Nephron progenitor cell (in vitro differentiated cells): ENCODE measurements around the gene ME1.

Experiments
- DNase-seq: peaks from one replicate; pipeline ENCODE4 v3.0.0; 2021
- H3K27ac Mint-ChIP-seq: 2 replicates; pipeline ENCODE4 v1.8.0; 2021; ENCODE audit warnings: mild to moderate bottlenecking, moderate library complexity, mixed read lengths
- H3K27me3 Mint-ChIP-seq: 2 replicates; pipeline ENCODE4 v1.8.0; 2021; ENCODE audit warnings: mild to moderate bottlenecking, low read depth, mixed read lengths; ENCODE audit not compliant: poor library complexity
- H3K36me3 Mint-ChIP-seq: 2 replicates; pipeline ENCODE4 v1.8.0; 2021; ENCODE audit warnings: low read depth, mixed read lengths
- H3K4me1 Mint-ChIP-seq: 2 replicates; pipeline ENCODE4 v1.8.0; 2021; ENCODE audit warnings: mixed read lengths
- H3K4me3 Mint-ChIP-seq: 2 replicates; pipeline ENCODE4 v1.8.0; 2021; ENCODE audit warnings: mild to moderate bottlenecking, moderate library complexity, mixed read lengths
- H3K9me3 Mint-ChIP-seq: 2 replicates; pipeline ENCODE4 v1.8.0; 2021; ENCODE audit warnings: mild to moderate bottlenecking, moderate library complexity, mixed read lengths
- TF ChIP-seq, protein P1 (sequence below): fragments of 200-600 bp; sonication (generic); IDR thresholded peaks from 2 replicates; pipeline ENCODE4 v1.5.0; 2021; ENCODE audit warnings: antibody characterized with exemption

The ME1 gene

DNA sequence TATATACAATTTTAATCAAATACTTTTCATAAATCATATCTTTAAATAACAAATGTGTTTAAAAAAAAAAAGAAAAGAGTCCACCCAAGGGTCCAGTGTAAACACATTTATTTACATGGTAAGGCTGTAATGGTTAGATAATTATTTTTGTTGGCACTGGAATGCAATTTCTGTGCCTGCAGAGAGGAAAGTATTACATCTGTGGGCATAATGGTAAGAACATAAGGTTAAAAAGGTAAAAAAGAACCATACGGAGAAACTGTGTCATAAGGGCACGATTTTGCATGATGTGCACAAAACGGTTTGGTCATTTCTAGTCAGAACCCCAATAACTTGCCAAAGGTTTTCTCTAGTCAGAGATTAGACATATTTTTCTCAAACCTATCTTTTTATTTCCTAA lies 183.4 kb downstream of the ME1 start:
- Mint-ChIP-seq H3K4me1 (no peaks in the 10 kb centered on the region), H3K4me3 (no peak overlapping the region), H3K36me3 (no peaks in the 10 kb centered on the region), H3K9me3 (no peaks in the 10 kb centered on the region), H3K27me3 (no peaks in the 10 kb centered on the region), H3K27ac (no peak overlapping the region)
- TF ChIP-seq, protein P1, sequence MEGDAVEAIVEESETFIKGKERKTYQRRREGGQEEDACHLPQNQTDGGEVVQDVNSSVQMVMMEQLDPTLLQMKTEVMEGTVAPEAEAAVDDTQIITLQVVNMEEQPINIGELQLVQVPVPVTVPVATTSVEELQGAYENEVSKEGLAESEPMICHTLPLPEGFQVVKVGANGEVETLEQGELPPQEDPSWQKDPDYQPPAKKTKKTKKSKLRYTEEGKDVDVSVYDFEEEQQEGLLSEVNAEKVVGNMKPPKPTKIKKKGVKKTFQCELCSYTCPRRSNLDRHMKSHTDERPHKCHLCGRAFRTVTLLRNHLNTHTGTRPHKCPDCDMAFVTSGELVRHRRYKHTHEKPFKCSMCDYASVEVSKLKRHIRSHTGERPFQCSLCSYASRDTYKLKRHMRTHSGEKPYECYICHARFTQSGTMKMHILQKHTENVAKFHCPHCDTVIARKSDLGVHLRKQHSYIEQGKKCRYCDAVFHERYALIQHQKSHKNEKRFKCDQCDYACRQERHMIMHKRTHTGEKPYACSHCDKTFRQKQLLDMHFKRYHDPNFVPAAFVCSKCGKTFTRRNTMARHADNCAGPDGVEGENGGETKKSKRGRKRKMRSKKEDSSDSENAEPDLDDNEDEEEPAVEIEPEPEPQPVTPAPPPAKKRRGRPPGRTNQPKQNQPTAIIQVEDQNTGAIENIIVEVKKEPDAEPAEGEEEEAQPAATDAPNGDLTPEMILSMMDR = no peak
- no peak for DNase-seq

DNA sequence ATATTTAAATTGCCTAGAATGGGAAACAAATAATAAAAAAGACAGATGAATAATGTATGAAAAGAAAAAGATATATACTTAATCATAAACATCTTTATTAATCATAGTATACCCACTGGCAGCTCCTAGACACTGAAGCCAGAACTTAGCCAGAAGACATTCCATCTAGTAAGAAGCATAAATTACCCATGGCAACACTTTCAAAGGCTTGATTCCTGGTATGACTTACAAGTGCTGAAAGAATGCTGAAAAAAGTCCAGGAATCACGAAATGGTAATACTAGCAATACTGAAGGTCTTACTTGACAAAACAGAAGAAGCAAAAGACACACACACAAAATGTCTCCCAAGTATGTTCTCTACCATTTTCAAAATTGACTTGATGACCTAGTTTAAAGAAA lies 199.7 kb downstream of the ME1 start:
- H3K4me3 Mint-ChIP-seq = no peak overlapping the region
- no peak for DNase-seq
- H3K4me1 Mint-ChIP-seq = no peaks in the 10 kb centered on the region
- no peaks in the 10 kb centered on the region for H3K27me3 Mint-ChIP-seq
- H3K27ac Mint-ChIP-seq = no peak overlapping the region
- no peaks in the 10 kb centered on the region for H3K9me3 Mint-ChIP-seq
- TF ChIP-seq, protein P1 = no peak
- no peaks in the 10 kb centered on the region for H3K36me3 Mint-ChIP-seq

DNA sequence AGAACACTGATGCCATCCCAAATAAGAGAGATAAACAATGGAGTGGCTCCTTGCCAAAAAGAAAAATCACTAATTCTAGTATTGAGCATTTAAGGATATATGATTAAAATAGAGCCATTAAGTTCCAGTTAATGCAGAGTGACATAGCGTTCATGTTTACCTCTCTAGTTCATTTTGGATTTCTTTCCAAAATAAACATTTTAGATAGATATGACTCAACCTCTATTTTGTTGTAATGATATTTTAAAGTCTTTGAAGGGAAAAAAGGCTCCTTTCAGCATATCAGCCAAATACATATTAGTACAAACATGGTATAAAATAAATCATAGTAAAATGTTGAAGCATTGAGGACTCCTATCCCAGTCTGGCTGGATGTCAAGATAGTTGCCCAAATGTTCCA lies 204.3 kb downstream of the ME1 start:
- no peaks in the 10 kb centered on the region for H3K9me3 Mint-ChIP-seq

DNA sequence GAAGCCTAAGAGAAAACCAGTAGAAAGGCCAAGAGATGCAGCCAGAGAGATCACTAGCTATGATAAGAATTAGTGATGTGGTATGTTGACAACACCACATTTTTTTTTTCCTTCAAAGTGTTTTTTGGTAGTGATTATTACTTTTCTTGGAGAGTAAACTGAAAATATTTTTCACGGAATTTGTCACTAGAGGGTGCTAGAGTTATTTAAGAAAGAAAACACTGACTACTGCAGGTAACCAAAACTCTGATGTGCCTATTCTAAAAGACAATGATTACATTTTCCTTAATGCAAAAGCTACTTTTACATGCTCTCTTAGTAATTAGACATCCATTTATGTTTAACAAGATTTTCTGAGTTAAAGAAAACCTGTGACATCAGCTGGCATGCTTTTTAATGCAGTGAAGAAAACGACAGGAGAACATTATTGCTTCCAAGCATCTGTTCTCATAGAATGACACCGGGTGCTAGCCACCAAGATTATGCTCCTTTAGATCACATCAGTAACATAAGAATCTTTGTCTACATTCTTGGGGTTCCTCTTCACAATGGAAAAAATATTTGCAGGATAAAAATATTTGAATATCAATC lies 208.9 kb downstream of the ME1 start:
- Mint-ChIP-seq H3K36me3 (no peaks in the 10 kb centered on the region), H3K4me1 (no peaks in the 10 kb centered on the region), H3K4me3 (no peak overlapping the region), H3K27me3 (peaks cover 3% of the 10 kb centered on the region), H3K9me3 (no peaks in the 10 kb centered on the region), H3K27ac (no peak overlapping the region)
- TF ChIP-seq, protein P1 = peak; percentile 53
- DNase-seq = no peak

More for the DNA sequence above, 204.3 kb downstream of the ME1 start:
- TF ChIP-seq, protein P1 = no peak
- DNase-seq = no peak
- H3K36me3 Mint-ChIP-seq = no peaks in the 10 kb centered on the region
- H3K4me1 Mint-ChIP-seq = no peaks in the 10 kb centered on the region
- no peak overlapping the region for H3K27ac Mint-ChIP-seq
- H3K4me3 Mint-ChIP-seq = no peak overlapping the region
- H3K27me3 Mint-ChIP-seq = peaks cover 3% of the 10 kb centered on the region

DNA sequence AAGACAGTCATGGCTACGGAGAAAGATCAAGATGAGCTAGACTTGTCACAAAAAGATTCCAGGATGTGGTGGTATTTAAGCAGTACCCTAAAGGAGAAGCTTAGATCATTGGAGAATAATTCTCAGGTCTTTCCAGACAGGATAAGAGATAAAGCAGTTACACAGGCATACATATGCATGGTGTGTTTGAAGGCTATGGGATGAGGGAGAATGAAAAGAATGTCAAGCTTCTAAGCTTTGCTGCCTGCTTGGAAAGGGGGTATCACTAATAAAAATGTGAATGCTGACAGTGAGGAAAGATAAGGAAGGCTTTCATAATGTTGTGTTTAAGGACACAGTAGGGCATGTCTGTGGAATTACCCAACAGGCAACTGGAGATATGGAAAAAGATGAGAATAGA lies 209.6 kb downstream of the ME1 start:
- no peaks in the 10 kb centered on the region for H3K4me1 Mint-ChIP-seq
- TF ChIP-seq, protein P1 = no peak
- H3K27me3 Mint-ChIP-seq = peaks cover 3% of the 10 kb centered on the region
- no peak overlapping the region for H3K4me3 Mint-ChIP-seq
- H3K9me3 Mint-ChIP-seq = no peaks in the 10 kb centered on the region
- no peaks in the 10 kb centered on the region for H3K36me3 Mint-ChIP-seq
- H3K27ac Mint-ChIP-seq = no peak overlapping the region
- no peak for DNase-seq

DNA sequence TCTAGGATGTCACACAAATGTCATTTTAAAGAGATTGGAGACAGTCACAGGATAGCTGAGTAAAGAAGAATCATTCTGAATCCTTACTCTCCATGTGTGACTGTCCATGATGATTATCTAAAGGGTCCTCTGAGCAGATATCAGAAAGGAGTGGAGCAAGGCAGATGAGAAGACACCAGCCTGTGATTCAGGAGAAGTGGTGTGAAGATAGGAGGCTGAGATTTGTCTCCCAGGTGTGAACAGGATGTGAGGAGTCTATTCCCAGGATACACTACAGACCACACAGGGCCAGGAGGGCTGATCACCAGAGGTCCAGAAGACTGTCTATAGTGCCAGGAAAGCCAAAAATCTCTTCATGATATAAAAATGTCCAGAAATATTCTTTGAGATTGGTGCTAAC lies 210.7 kb downstream of the ME1 start:
- DNase-seq = no peak
- Mint-ChIP-seq H3K36me3 (no peaks in the 10 kb centered on the region), H3K9me3 (no peaks in the 10 kb centered on the region), H3K4me3 (no peak overlapping the region), H3K27ac (no peak overlapping the region), H3K4me1 (no peaks in the 10 kb centered on the region), H3K27me3 (peaks cover 3% of the 10 kb centered on the region)
- TF ChIP-seq, protein P1 = no peak
